Neural crest cell (in vitro differentiated cells): Measurements from ENCODE around the gene TREH. TPM values are rescaled to one million over a fixed set of nuclear protein-coding genes. Genes with fewer than 3 reads are reported as not detected.
"Not testable (repeated sequence)": the region's sequence is repeated elsewhere in the genome, so short reads cannot be mapped to it uniquely, and the experiment has no call there.

Source experiments
- DNase-seq: peaks from one replicate; pipeline ENCODE4 v3.0.0; 2021; ENCODE audit warnings: low read depth, mixed read lengths, low spot score
- H3K27ac Mint-ChIP-seq: one replicate; pipeline ENCODE4 v1.8.0; 2021; ENCODE audit warnings: mild to moderate bottlenecking, mixed read lengths; ENCODE audit not compliant: unreplicated experiment
- H3K27me3 Mint-ChIP-seq: 2 replicates; pipeline ENCODE4 v1.8.0; 2021; ENCODE audit warnings: low read depth, mild to moderate bottlenecking, mixed read lengths
- H3K36me3 Mint-ChIP-seq: 2 replicates; pipeline ENCODE4 v1.8.0; 2021; ENCODE audit warnings: low read depth, mild to moderate bottlenecking, mixed read lengths
- H3K4me1 Mint-ChIP-seq: 2 replicates; pipeline ENCODE4 v1.8.0; 2021; ENCODE audit warnings: mixed read lengths
- H3K4me3 Mint-ChIP-seq: one replicate; pipeline ENCODE4 v1.8.0; 2021; ENCODE audit warnings: mild to moderate bottlenecking, mixed read lengths
- H3K9me3 Mint-ChIP-seq: 2 replicates; pipeline ENCODE4 v1.8.0; 2021; ENCODE audit warnings: mixed read lengths
- CTCF ChIP-seq: fragments of 200-600 bp; sonication (generic); conservative IDR thresholded peaks from 2 replicates; pipeline ENCODE4 v1.5.0; 2021; ENCODE audit warnings: antibody characterized with exemption, mild to moderate bottlenecking
- total RNA-seq: library from RNA; stranded (reverse); gene quantifications from 2 replicates; pipeline ENCODE4 v1.2.1, GENCODE V29; 2021

TREH gene
- total RNA-seq, 1 donor from 2014 or later, result not detected

- Mint-ChIP-seq H3K4me3 (no peak overlapping the region), H3K27ac (no peak overlapping the region), H3K27me3 (no peaks in the 10 kb centered on the region), H3K9me3 (no peaks in the 10 kb centered on the region), H3K4me1 (peaks cover 15% of the 10 kb centered on the region), H3K36me3 (no peaks in the 10 kb centered on the region)
- DNase-seq, result no peak
- TF ChIP-seq CTCF, result no peak
Observed at GRCh38 chr11:118682372-118682771, 2.9 kb upstream of the TREH start.

GRCh38 chr11:118678908-118679307, 542 bp downstream of the TREH start:
- not testable (repeated sequence) for H3K27me3 Mint-ChIP-seq, H3K27ac Mint-ChIP-seq, H3K4me3 Mint-ChIP-seq, H3K9me3 Mint-ChIP-seq, DNase-seq, H3K36me3 Mint-ChIP-seq, H3K4me1 Mint-ChIP-seq

DNA sequence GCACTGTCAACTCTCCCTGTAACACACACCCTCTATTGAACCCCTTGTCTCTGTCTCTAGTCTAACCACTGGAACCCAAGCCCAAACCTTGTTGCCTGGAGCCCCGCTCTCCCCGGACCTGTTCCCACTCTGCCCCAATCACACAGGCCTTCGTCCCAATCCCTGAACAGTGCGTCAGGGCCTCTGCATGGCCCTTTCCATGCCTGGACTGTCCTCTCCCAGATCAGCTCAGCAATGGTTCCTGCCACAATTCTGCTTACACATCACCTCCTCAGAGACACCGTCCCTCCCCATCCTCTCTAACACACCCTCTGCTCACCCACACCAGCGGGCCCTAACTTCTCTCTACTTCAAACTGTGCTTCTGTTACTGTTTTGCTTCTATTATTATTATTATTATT, 1.5 kb downstream of the TREH start:
- Mint-ChIP-seq H3K27ac (no peak overlapping the region), H3K4me3 (no peak overlapping the region), H3K4me1 (peaks cover 7% of the 10 kb centered on the region), H3K9me3 (no peaks in the 10 kb centered on the region), H3K27me3 (no peaks in the 10 kb centered on the region), H3K36me3 (no peaks in the 10 kb centered on the region)
- DNase-seq, result no peak
- TF ChIP-seq CTCF, result no peak

- no peak for DNase-seq
- Mint-ChIP-seq H3K9me3 (peaks cover 13% of the 10 kb centered on the region), H3K27me3 (peaks cover 11% of the 10 kb centered on the region), H3K4me1 (peaks cover 4% of the 10 kb centered on the region), H3K36me3 (peaks cover 3% of the 10 kb centered on the region), H3K27ac (no peak overlapping the region), H3K4me3 (no peak overlapping the region)
- TF ChIP-seq CTCF, result no peak
Observed at GRCh38 chr11:118674082-118674435, 5.4 kb downstream of the TREH start.

- peaks cover 13% of the 10 kb centered on the region for H3K9me3 Mint-ChIP-seq
- DNase-seq, result no peak
- no peak overlapping the region for H3K4me3 Mint-ChIP-seq
- H3K4me1 Mint-ChIP-seq, result no peaks in the 10 kb centered on the region
- H3K36me3 Mint-ChIP-seq, result peaks cover 3% of the 10 kb centered on the region
- no peak overlapping the region for H3K27ac Mint-ChIP-seq
- no peak for TF ChIP-seq CTCF
- H3K27me3 Mint-ChIP-seq, result peaks cover 11% of the 10 kb centered on the region
Observed at GRCh38 chr11:118673361-118674081, 5.9 kb downstream of the TREH start.

DNA sequence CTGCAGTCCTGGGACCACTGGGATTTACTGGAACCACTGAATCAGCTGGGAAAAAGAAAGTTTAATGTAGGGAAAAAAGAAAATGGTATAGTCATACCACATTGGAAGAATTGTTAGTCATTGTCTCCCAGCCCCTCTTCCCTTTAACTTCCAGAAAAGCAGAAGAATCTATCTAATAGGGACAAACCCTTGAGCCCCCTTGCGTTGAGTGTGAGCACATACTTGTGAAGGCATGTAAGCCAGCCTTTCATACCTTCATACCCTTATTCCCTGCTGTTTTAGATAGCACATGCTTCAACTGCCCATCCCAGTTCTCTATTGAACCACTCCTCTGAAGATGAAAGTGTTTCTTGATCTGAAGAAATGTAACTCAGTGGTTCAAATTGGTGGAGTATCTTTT, 6.6 kb downstream of the TREH start:
- Mint-ChIP-seq H3K4me1 (no peaks in the 10 kb centered on the region), H3K27me3 (peaks cover 11% of the 10 kb centered on the region)
- TF ChIP-seq CTCF, result peak; percentile 37

More for the DNA sequence above, 6.6 kb downstream of the TREH start:
- Mint-ChIP-seq H3K9me3 (peaks cover 13% of the 10 kb centered on the region), H3K36me3 (peaks cover 3% of the 10 kb centered on the region), H3K27ac (no peak overlapping the region), H3K4me3 (no peak overlapping the region)
- no peak for DNase-seq
